Measurements from ENCODE around the gene RAP2A.

RAP2A gene

GRCh38 chr13:97423300-97424045 lies 10.5 kb upstream of the RAP2A start:
- no peak for DNase-seq

- DNase-seq, result no peak
Measured at GRCh38 chr13:97425590-97425989, 8.4 kb upstream of the RAP2A start.

- no peak for DNase-seq
Measured at GRCh38 chr13:97426695-97427094, 7.3 kb upstream of the RAP2A start.

GRCh38 chr13:97429681-97430081 lies 4.3 kb upstream of the RAP2A start:
- DNase-seq, result no peak

GRCh38 chr13:97430296-97430695 lies 3.7 kb upstream of the RAP2A start:
- DNase-seq, result no peak

GRCh38 chr13:97431171-97431764 lies 2.7 kb upstream of the RAP2A start:
- DNase-seq, result no peak

- no peak for DNase-seq
Measured at GRCh38 chr13:97432232-97432916, 1.6 kb upstream of the RAP2A start.

GRCh38 chr13:97432917-97433726 lies 847 bp upstream of the RAP2A start:
- peak; percentile 100 for DNase-seq

GRCh38 chr13:97434397-97435201 lies 630 bp downstream of the RAP2A start:
- no peak for DNase-seq

- no peak for DNase-seq
Measured at GRCh38 chr13:97435323-97435722, 1.4 kb downstream of the RAP2A start.

GRCh38 chr13:97435794-97436193 lies 1.8 kb downstream of the RAP2A start:
- no peak for DNase-seq

- no peak for DNase-seq
Measured at GRCh38 chr13:97436845-97437244, 2.9 kb downstream of the RAP2A start.

- no peak for DNase-seq
Measured at GRCh38 chr13:97437729-97438128, 3.8 kb downstream of the RAP2A start.

GRCh38 chr13:97438856-97439595 lies 5.1 kb downstream of the RAP2A start:
- no peak for DNase-seq

- no peak for DNase-seq
Measured at GRCh38 chr13:97440598-97441170, 6.7 kb downstream of the RAP2A start.

- DNase-seq, result no peak
Measured at GRCh38 chr13:97441368-97441767, 7.4 kb downstream of the RAP2A start.

GRCh38 chr13:97445522-97446187 lies 11.7 kb downstream of the RAP2A start:
- DNase-seq, result peak; percentile 94

- DNase-seq, result no peak
Measured at GRCh38 chr13:97446448-97446847, 12.5 kb downstream of the RAP2A start.

GRCh38 chr13:97448503-97449251 lies 14.7 kb downstream of the RAP2A start:
- DNase-seq, result no peak

GRCh38 chr13:97454699-97455098 lies 20.7 kb downstream of the RAP2A start:
- no peak for DNase-seq

Data from DMS153 (cell line).